Fibroblast of lung (primary cell): Measurements from ENCODE around the gene ALDH1A2.

Experiments
- CTCF ChIP-seq, 2 donors: IDR thresholded peaks in 1 of 2; conservative IDR thresholded peaks in 1 of 2; 1 replicate in 1 of 2; 2 replicates in 1 of 2; pipeline ENCODE4 v1.5.1; 2011 to 2012; ENCODE audit warnings: low read length in 2 of 2, control low read depth in 1 of 2, inconsistent platforms in 1 of 2, low read depth in 1 of 2, mild to moderate bottlenecking in 1 of 2
- EZH2 ChIP-seq: IDR thresholded peaks from 2 replicates; pipeline ENCODE4 v1.5.1; 2012; ENCODE audit warnings: low read length, control low read depth, mild to moderate bottlenecking; ENCODE audit errors: missing control alignments

- TF ChIP-seq CTCF (conservative IDR thresholded peaks at IDR 0.05 in 1 of 2, IDR thresholded peaks at IDR 0.05 in 1 of 2; ENCODE audit: low read depth in 1 of 2, low read length in 2 of 2) (no peak), EZH2 (no peak)
Observed at GRCh38 chr15:57972864-57973263, 92.6 kb downstream of the ALDH1A2 start.
